GM19324 (cell line): ENCODE data around the gene ZBED4.

Experiments
- ATAC-seq: cut with Tn5 transposase; IDR thresholded peaks from one replicate; pipeline ENCODE4 v1.9.1; 2021; ENCODE audit warnings: mild to moderate bottlenecking, moderate library complexity; ENCODE audit not compliant: unreplicated experiment, low FRiP score

Gene ZBED4

DNA sequence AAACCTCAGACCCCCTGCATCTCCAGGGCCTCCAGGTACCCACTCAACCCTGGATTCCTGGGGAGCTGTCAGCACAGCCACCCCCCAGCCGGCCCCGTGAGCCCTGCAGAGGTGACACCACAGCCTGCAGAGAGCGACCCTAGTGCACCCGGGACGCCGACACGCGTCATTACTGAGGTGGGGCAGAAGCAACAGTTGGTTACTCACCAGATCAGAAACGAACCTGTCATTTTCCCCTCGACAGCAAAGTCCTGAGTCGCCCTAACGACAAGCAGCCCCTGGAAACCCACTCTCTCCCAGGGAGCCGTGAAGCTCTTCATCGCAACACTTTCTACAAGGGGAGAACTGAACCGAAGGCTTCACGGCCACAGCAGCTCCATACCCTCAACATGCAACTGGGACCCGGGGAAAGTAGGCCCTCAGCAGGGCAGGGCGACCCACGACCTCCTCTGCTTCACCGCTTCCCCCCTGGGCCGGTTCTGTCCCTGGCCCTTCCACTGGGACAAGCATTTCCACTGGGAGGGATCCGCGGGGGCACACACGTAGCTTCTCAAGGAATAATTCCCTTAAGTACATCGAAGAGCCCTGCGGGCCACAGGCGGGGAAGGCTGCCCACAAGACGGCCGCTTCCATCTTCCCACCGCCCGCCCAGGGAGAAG, 27.6 kb upstream of the ZBED4 start:
- no peak for ATAC-seq

- ATAC-seq, result no peak
Measured at GRCh38 chr22:49826603-49827270, 26.9 kb upstream of the ZBED4 start.

- no peak for ATAC-seq
Measured at GRCh38 chr22:49827271-49827852, 26.3 kb upstream of the ZBED4 start.

- no peak for ATAC-seq
Measured at GRCh38 chr22:49827853-49828598, 25.6 kb upstream of the ZBED4 start, which contains the start of gene BRD1. Gene BRD1 (minus strand): TSS chr22:49827873. CDS start chr22:49824317, 3,556 bp downstream.

- ATAC-seq, result no peak
Measured at GRCh38 chr22:49828599-49828965, 25.1 kb upstream of the ZBED4 start.

GRCh38 chr22:49829044-49829853, 24.4 kb upstream of the ZBED4 start:
- ATAC-seq, result no peak

GRCh38 chr22:49833340-49834007, 20.2 kb upstream of the ZBED4 start:
- no peak for ATAC-seq

- ATAC-seq, result no peak
Measured at GRCh38 chr22:49838771-49839717, 14.6 kb upstream of the ZBED4 start.

- ATAC-seq, result no peak
Measured at GRCh38 chr22:49845241-49845640, 8.4 kb upstream of the ZBED4 start.

- ATAC-seq, result no peak
Measured at GRCh38 chr22:49845666-49846459, 7.8 kb upstream of the ZBED4 start.

GRCh38 chr22:49847751-49848689, 5.6 kb upstream of the ZBED4 start:
- ATAC-seq, result no peak

GRCh38 chr22:49848690-49849160, 4.9 kb upstream of the ZBED4 start:
- no peak for ATAC-seq

- ATAC-seq, result no peak
Measured at GRCh38 chr22:49849161-49850020, 4.3 kb upstream of the ZBED4 start.

- no peak for ATAC-seq
Measured at GRCh38 chr22:49850021-49850911, 3.4 kb upstream of the ZBED4 start.
